H1 (cell line): Measurements from ENCODE around the gene CYB561. TPM values are rescaled to one million over a fixed set of nuclear protein-coding genes. Genes with fewer than 3 reads are reported as not detected.

Experiments used
- CTCF ChIA-PET: fragments of 300-600 bp; sonication (Branson Sonifier 250); formaldehyde crosslinking; loops from one replicate; lab custom pipeline; 2021; ENCODE audit not compliant: partially characterized antibody; lab: Charles Lee
- POLR2A ChIA-PET: fragments of 300-600 bp; sonication (Branson Sonifier 250); formaldehyde crosslinking; loops from one replicate; lab custom pipeline; 2021; ENCODE audit warnings: inconsistent platforms; ENCODE audit not compliant: partially characterized antibody; lab: Charles Lee
- DNase-seq, 2 experiments: peaks; one replicate each; pipeline versions ENCODE4 v3.0.0 to v3.0.0-alpha.2; 2010 to 2022; ENCODE audit warnings: low spot score in 2 of 2, low read depth in 1 of 2, mixed read lengths in 1 of 2
- FAIRE-seq: peaks from 2 replicates; lab custom pipeline; 2011; peaks lifted over from hg19 to GRCh38; lab: Jason Lieb, UNC
- H2AFZ ChIP-seq: 2 replicates; pipeline ENCODE4 v1.8.1; 2012; ENCODE audit warnings: low read length, inconsistent platforms
- H2AK5ac ChIP-seq: 2 replicates; pipeline ENCODE4 v1.6.1; 2013; ENCODE audit warnings: low read depth, low read length
- H2BK120ac ChIP-seq: replicated peaks from 2 replicates; pipeline ENCODE3; 2013; ENCODE audit warnings: low read depth, low read length, inconsistent platforms
- H2BK12ac ChIP-seq: 2 replicates; pipeline ENCODE4 v1.6.1; 2013; ENCODE audit warnings: low read depth, low read length
- H2BK15ac ChIP-seq: 2 replicates; pipeline ENCODE4 v1.6.1; 2013; ENCODE audit warnings: low read length
- H2BK20ac ChIP-seq: 2 replicates; pipeline ENCODE4 v1.6.1; 2013; ENCODE audit warnings: low read length
- H2BK5ac ChIP-seq: 2 replicates; pipeline ENCODE4 v1.6.1; 2013; ENCODE audit warnings: low read depth, low read length
- H3K14ac ChIP-seq: 2 replicates; pipeline ENCODE4 v1.6.1; 2013; ENCODE audit warnings: inconsistent platforms; ENCODE audit not compliant: insufficient read length
- H3K18ac ChIP-seq: 2 replicates; pipeline ENCODE4 v1.6.1; 2013; ENCODE audit warnings: low read length; ENCODE audit errors: extremely low read depth
- H3K23ac ChIP-seq: 2 replicates; pipeline ENCODE4 v1.6.1; 2013; ENCODE audit warnings: inconsistent platforms; ENCODE audit not compliant: insufficient read length
- H3K23me2 ChIP-seq: 2 replicates; pipeline ENCODE4 v1.6.1; 2013; ENCODE audit warnings: low read depth, low read length
- H3K27ac ChIP-seq: 2 replicates; pipeline ENCODE4 v1.6.1; 2011; ENCODE audit warnings: low read depth, low read length, inconsistent platforms
- H3K27me3 ChIP-seq, 4 experiments: replicated peaks in 1 of 4; 1 replicate in 1 of 4; 2 replicates in 3 of 4; pipeline versions ENCODE4 v1.6.1 to v1.8.1; 2011 to 2013; ENCODE audit warnings: low read length in 3 of 4, mild to moderate bottlenecking in 3 of 4, inconsistent platforms in 2 of 4, mixed read lengths in 2 of 4, moderate library complexity in 1 of 4; ENCODE audit not compliant: control insufficient read depth in 3 of 4, insufficient read depth in 3 of 4; ENCODE audit errors: extremely low read depth in 1 of 4
- H3K36me3 ChIP-seq, 4 experiments: 2 replicates each; pipeline versions ENCODE4 v1.6.1 to v1.8.1; 2011 to 2013; ENCODE audit warnings: mild to moderate bottlenecking in 4 of 4, low read length in 3 of 4, moderate library complexity in 2 of 4, control low read depth in 1 of 4, inconsistent platforms in 1 of 4; ENCODE audit not compliant: insufficient read depth in 4 of 4, control insufficient read depth in 2 of 4
- H3K4ac ChIP-seq: replicated peaks from 2 replicates; pipeline ENCODE3; 2013; ENCODE audit warnings: low read length, low read depth, mixed read lengths, inconsistent platforms; ENCODE audit not compliant: insufficient read length
- H3K4me1 ChIP-seq, 4 experiments: replicated peaks in 1 of 4; 1 replicate in 1 of 4; 2 replicates in 3 of 4; pipeline versions ENCODE4 v1.6.1 to v1.8.1; 2011 to 2013; ENCODE audit warnings: low read length in 3 of 4, inconsistent platforms in 2 of 4, mixed read lengths in 1 of 4; ENCODE audit not compliant: insufficient read depth in 4 of 4, control insufficient read depth in 3 of 4
- H3K4me2 ChIP-seq, 2 experiments: 2 replicates each; pipeline versions ENCODE4 v1.6.1 to v1.8.1; 2011 to 2013; ENCODE audit warnings: low read depth in 2 of 2, low read length in 2 of 2, control low read depth in 1 of 2, inconsistent platforms in 1 of 2, mild to moderate bottlenecking in 1 of 2; ENCODE audit not compliant: insufficient read depth in 1 of 2
- H3K4me3 ChIP-seq, 4 experiments: fragments of 200-600, 300-600 bp in 1 of 4; sonication (generic), shearing (Covaris generic), sonication (Bioruptor Twin) in 1 of 4; 2 replicates each; pipeline versions ENCODE4 v1.5.1 to v1.8.1; 2011 to 2016; ENCODE audit warnings: low read length in 4 of 4, low read depth in 3 of 4, control low read depth in 2 of 4, inconsistent platforms in 2 of 4, mild to moderate bottlenecking in 2 of 4, mixed read lengths in 1 of 4, moderate library complexity in 1 of 4; ENCODE audit not compliant: insufficient read depth in 2 of 4; ENCODE audit errors: extremely low read depth in 1 of 4
- H3K56ac ChIP-seq: replicated peaks from 2 replicates; pipeline ENCODE3; 2013; ENCODE audit warnings: low read depth, mild to moderate bottlenecking, mixed read lengths, low read length, inconsistent platforms; ENCODE audit not compliant: insufficient read length
- H3K79me1 ChIP-seq: 2 replicates; pipeline ENCODE4 v1.6.1; 2013; ENCODE audit warnings: low read depth, low read length, control low read depth
- H3K79me2 ChIP-seq, 2 experiments: 2 replicates each; pipeline versions ENCODE4 v1.6.1 to v1.8.1; 2012 to 2013; ENCODE audit warnings: low read length in 2 of 2, mild to moderate bottlenecking in 2 of 2, inconsistent platforms in 1 of 2; ENCODE audit not compliant: insufficient read depth in 2 of 2, control insufficient read depth in 1 of 2
- H3K9ac ChIP-seq, 4 experiments: replicated peaks in 1 of 4; 1 replicate in 1 of 4; 2 replicates in 3 of 4; pipeline versions ENCODE4 v1.6.1 to v1.8.1; 2011 to 2013; ENCODE audit warnings: low read depth in 3 of 4, low read length in 3 of 4, control low read depth in 2 of 4, mild to moderate bottlenecking in 2 of 4, moderate library complexity in 2 of 4, inconsistent platforms in 1 of 4; ENCODE audit errors: extremely low read depth in 1 of 4
- H3K9me3 ChIP-seq, 2 experiments: 2 replicates each; pipeline versions ENCODE4 v1.6.1 to v1.8.1; 2012 to 2013; ENCODE audit warnings: mild to moderate bottlenecking in 2 of 2, moderate library complexity in 2 of 2, control low read depth in 1 of 2, inconsistent platforms in 1 of 2, low read depth in 1 of 2, low read length in 1 of 2, mixed read lengths in 1 of 2; ENCODE audit not compliant: insufficient read depth in 2 of 2
- H4K20me1 ChIP-seq, 2 experiments: replicated peaks in 1 of 2; 2 replicates each; pipeline versions ENCODE3 to v1.8.1; 2011 to 2013; ENCODE audit warnings: inconsistent platforms in 2 of 2, low read length in 2 of 2, mild to moderate bottlenecking in 1 of 2; ENCODE audit not compliant: insufficient read depth in 2 of 2, control insufficient read depth in 1 of 2
- H4K5ac ChIP-seq: 2 replicates; pipeline ENCODE4 v1.6.1; 2013; ENCODE audit warnings: low read length, low read depth, mixed read lengths, inconsistent platforms; ENCODE audit not compliant: insufficient read length
- H4K8ac ChIP-seq: 2 replicates; pipeline ENCODE4 v1.8.0; 2013; ENCODE audit warnings: mild to moderate bottlenecking, moderate library complexity, low read length, inconsistent platforms; ENCODE audit not compliant: insufficient read depth; ENCODE audit errors: extremely low read depth
- H4K91ac ChIP-seq: replicated peaks from 2 replicates; pipeline ENCODE3; 2013; ENCODE audit warnings: low read length, mixed read lengths, inconsistent platforms; ENCODE audit not compliant: insufficient read length
- BRCA1 ChIP-seq: IDR thresholded peaks from 2 replicates; pipeline ENCODE4 v1.6.1; 2012; ENCODE audit warnings: low read depth, low read length, improper control_type of control experiment
- CBX5 ChIP-seq: fragments of 300-800, 300-1000 bp; sonication (generic); IDR thresholded peaks from 2 replicates; pipeline ENCODE4 v1.7.1; 2016; ENCODE audit warnings: antibody characterized with exemption, low read length, low read depth
- CTBP2 ChIP-seq: IDR thresholded peaks from 2 replicates; pipeline ENCODE4 v1.7.0; 2011; ENCODE audit warnings: borderline replicate concordance, mild to moderate bottlenecking, moderate library complexity, mixed read lengths, low read length; ENCODE audit not compliant: insufficient read depth, insufficient read length
- HDAC6 ChIP-seq: IDR thresholded peaks from one replicate; pipeline ENCODE4 v1.7.1; 2012; ENCODE audit warnings: low read depth, mild to moderate bottlenecking, inconsistent platforms, low read length, moderate library complexity
- KDM1A ChIP-seq: fragments of 200-600, 300-600 bp; sonication (generic); IDR thresholded peaks from 2 replicates; pipeline ENCODE4 v1.7.1; 2016; ENCODE audit warnings: mild to moderate bottlenecking, low read length, borderline replicate concordance
- KDM4A ChIP-seq: IDR thresholded peaks from one replicate; pipeline ENCODE4 v1.7.1; 2012; ENCODE audit warnings: low read depth, mild to moderate bottlenecking, moderate library complexity, low read length, inconsistent platforms; ENCODE audit not compliant: severe bottlenecking
- NANOG ChIP-seq: IDR thresholded peaks from 2 replicates; pipeline ENCODE4 v1.6.1; 2011; ENCODE audit warnings: low read length, low read depth, mild to moderate bottlenecking, inconsistent platforms; ENCODE audit not compliant: insufficient read depth, poor library complexity, severe bottlenecking
- PHF8 ChIP-seq: fragments of 200-600 bp; sonication (generic); conservative IDR thresholded peaks from 2 replicates; pipeline ENCODE4 v1.7.1; 2012; ENCODE audit warnings: low read depth, mild to moderate bottlenecking, inconsistent platforms, low read length, moderate library complexity
- POU5F1 ChIP-seq: IDR thresholded peaks from 2 replicates; pipeline ENCODE4 v1.6.1; 2011; ENCODE audit warnings: low read depth, mild to moderate bottlenecking, low read length, moderate library complexity
- RBBP5 ChIP-seq: IDR thresholded peaks from 2 replicates; pipeline ENCODE4 v1.7.1; 2012; ENCODE audit warnings: low read depth, mild to moderate bottlenecking, inconsistent platforms, low read length, moderate library complexity, borderline replicate concordance
- SIN3A ChIP-seq, 2 experiments: IDR thresholded peaks in 1 of 2; conservative IDR thresholded peaks in 1 of 2; 2 replicates each; pipeline ENCODE4 v1.6.1; 2011 to 2012; ENCODE audit warnings: low read length in 2 of 2, improper control_type of control experiment in 1 of 2, low read depth in 1 of 2, mild to moderate bottlenecking in 1 of 2
- TAF1 ChIP-seq: IDR thresholded peaks from 2 replicates; pipeline ENCODE4 v1.6.1; 2011; ENCODE audit warnings: mild to moderate bottlenecking, low read depth, low read length
- TAF7 ChIP-seq: optimal IDR thresholded peaks from 2 replicates; pipeline ENCODE3; 2011; ENCODE audit warnings: low read depth, mild to moderate bottlenecking, inconsistent platforms, low read length, moderate library complexity, borderline replicate concordance
- ZNF274 ChIP-seq: IDR thresholded peaks from 2 replicates; pipeline ENCODE4 v1.7.0; 2012; ENCODE audit warnings: low read length, borderline replicate concordance; ENCODE audit errors: extremely low read depth
- WGBS, 2 experiments: shearing (Covaris generic) in 1 of 2; methylation state at CpG; one replicate each; pipeline versions ENCODE4 v1.1.6 to v1.1.7; 2013 to 2015; ENCODE audit warnings: low lambda C conversion rate in 2 of 2, mixed read lengths in 2 of 2, inconsistent platforms in 1 of 2, low coverage in 1 of 2, missing lambda C conversion rate in 1 of 2; ENCODE audit not compliant: insufficient replicate concordance in 2 of 2, insufficient coverage in 1 of 2, insufficient read length in 1 of 2; ENCODE audit errors: extremely low coverage in 1 of 2, missing lambda C conversion rate in 1 of 2; 5-methylcytosine and 5-hydroxymethylcytosine counted together
- polyA plus RNA-seq, 7 experiments: library from polyadenylated mRNA; depleted of rRNA in 3 of 7; stranded (reverse) in 5 of 7; unstranded in 2 of 7; fragments of >200 nt in 5 of 7; fragments of 200-250 nt in 2 of 7; gene quantifications; 1 replicate in 5 of 7; 2 replicates in 1 of 7; 4 replicates in 1 of 7; pipeline versions ENCODE4 v1.2.1 to v1.2.3, GENCODE V29; 2011 to 2013; ENCODE audit warnings: missing spikeins in 2 of 7, mixed read lengths in 2 of 7
- total RNA-seq: library from RNA; stranded (reverse); fragmentation: NEBNext Ultra II Directional; extraction: Animal tissue kit (Norgen Biotek cat#: 25700); gene quantifications from 2 replicates; pipeline ENCODE4 v1.2.1, GENCODE V29; 2021

Gene CYB561
- total and polyA plus RNA-seq, 2 of the 8 experiments (the other 6 are each of a cell fraction or from before 2014, with no cell fraction given): 19.7 to 23.4 TPM

GRCh38 chr17:63493411-63493810, 47.3 kb upstream of the CYB561 start:
- no peak overlapping the region for H4K91ac ChIP-seq
- H3K23me2 ChIP-seq: no peaks in the 10 kb centered on the region
- no peak overlapping the region for H3K27ac ChIP-seq
- H3K9ac ChIP-seq: no peak overlapping the region
- H4K5ac ChIP-seq: no peak overlapping the region
- H2AK5ac ChIP-seq: no peak overlapping the region
- H3K4me1 ChIP-seq: peaks cover 0 to 6% (median 2%) of the 10 kb centered on the region in 4 experiments; a peak in 2 of 7 replicates
- no peak overlapping the region for H2BK20ac ChIP-seq
- no peak overlapping the region for H2BK5ac ChIP-seq
- DNase-seq (no peak), FAIRE-seq (no peak)
- H4K20me1 ChIP-seq: peaks cover 0 to 2% of the 10 kb centered on the region in 2 experiments
- no peak overlapping the region for H2BK15ac ChIP-seq
- no peak overlapping the region for H3K23ac ChIP-seq
- H3K4me2 ChIP-seq: no peak overlapping the region
- no peak overlapping the region for H3K18ac ChIP-seq
- H2BK120ac ChIP-seq: no peak overlapping the region
- H2BK12ac ChIP-seq: no peak overlapping the region
- H4K8ac ChIP-seq: no peak overlapping the region
- 86% methylated on average over 9 of the region's 9 CpGs; no CpG with 5 or more reads in 1 of the 2 experiments for WGBS, 2 experiments
- H3K14ac ChIP-seq: no peak overlapping the region
- H3K36me3 ChIP-seq: no peaks in the 10 kb centered on the region
- H3K4me3 ChIP-seq: no peak overlapping the region
- no peaks in the 10 kb centered on the region for H3K79me2 ChIP-seq
- no peak overlapping the region for H3K56ac ChIP-seq
- ChIA-PET POLR2A (no interaction called here), CTCF (interaction anchor here (1.3 kb wide), 1 partner anchor 12 kb away, joined by 3 read pairs; no protein-coding TSS in a partner anchor)
- peaks cover 0 to 4% (median 0%) of the 10 kb centered on the region in 4 experiments; a peak in 1 of 7 replicates for H3K27me3 ChIP-seq
- no peak overlapping the region for H2AFZ ChIP-seq
- H3K4ac ChIP-seq: no peak overlapping the region
- no peaks in the 10 kb centered on the region for H3K79me1 ChIP-seq
- no peaks in the 10 kb centered on the region for H3K9me3 ChIP-seq
- TF ChIP-seq KDM1A: no peak
- TF ChIP-seq NANOG: no peak
- TF ChIP-seq SIN3A (conservative IDR thresholded peaks at IDR 0.05 in 1 of 2, IDR thresholded peaks at IDR 0.05 in 1 of 2; ENCODE audit: low read depth in 1 of 2, low read length in 2 of 2): no peak
- TF ChIP-seq HDAC6: no peak
- no peak for TF ChIP-seq PHF8
- TF ChIP-seq TAF7: no peak
- no peak for TF ChIP-seq BRCA1
- no peak for TF ChIP-seq TAF1
- no peak for TF ChIP-seq CTBP2
- TF ChIP-seq RBBP5: no peak
- no peak for TF ChIP-seq KDM4A
- TF ChIP-seq POU5F1: no peak
- no peak for TF ChIP-seq CBX5
- TF ChIP-seq ZNF274: no peak
